GM18511 (cell line): Measurements from ENCODE around the gene TBC1D4.
"Not testable (repeated sequence)": the region's sequence is repeated elsewhere in the genome, so short reads cannot be mapped to it uniquely, and the experiment has no call there.

Experiments
- ATAC-seq: cut with Tn5 transposase; IDR thresholded peaks from one replicate; pipeline ENCODE4 v1.9.1; 2021; ENCODE audit warnings: mild to moderate bottlenecking, moderate library complexity; ENCODE audit not compliant: unreplicated experiment

TBC1D4 gene

DNA sequence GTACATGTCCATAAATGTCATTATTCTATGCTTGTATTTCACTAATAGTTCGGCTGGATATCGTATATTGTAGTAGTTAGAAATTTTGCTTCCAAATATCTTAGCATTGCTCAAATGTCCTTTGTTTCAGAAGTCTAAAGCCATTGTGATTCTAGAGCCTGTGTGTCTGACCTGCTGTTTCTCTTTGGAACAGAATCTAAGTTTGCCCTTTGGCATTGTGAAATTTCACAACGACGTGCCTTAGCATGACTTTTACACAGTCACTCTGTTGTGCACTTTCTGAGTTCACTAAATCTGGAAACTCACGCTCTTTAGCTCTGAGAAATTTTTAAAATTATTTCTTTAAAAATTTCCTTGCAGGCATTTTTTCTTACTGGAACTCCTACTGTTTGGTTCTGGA, 152.2 kb downstream of the TBC1D4 start:
- no peak for ATAC-seq

- no peak for ATAC-seq
Observed at GRCh38 chr13:75329097-75329496, 152.9 kb downstream of the TBC1D4 start.

GRCh38 chr13:75327135-75327510, 154.8 kb downstream of the TBC1D4 start:
- ATAC-seq = peak; percentile 25

DNA sequence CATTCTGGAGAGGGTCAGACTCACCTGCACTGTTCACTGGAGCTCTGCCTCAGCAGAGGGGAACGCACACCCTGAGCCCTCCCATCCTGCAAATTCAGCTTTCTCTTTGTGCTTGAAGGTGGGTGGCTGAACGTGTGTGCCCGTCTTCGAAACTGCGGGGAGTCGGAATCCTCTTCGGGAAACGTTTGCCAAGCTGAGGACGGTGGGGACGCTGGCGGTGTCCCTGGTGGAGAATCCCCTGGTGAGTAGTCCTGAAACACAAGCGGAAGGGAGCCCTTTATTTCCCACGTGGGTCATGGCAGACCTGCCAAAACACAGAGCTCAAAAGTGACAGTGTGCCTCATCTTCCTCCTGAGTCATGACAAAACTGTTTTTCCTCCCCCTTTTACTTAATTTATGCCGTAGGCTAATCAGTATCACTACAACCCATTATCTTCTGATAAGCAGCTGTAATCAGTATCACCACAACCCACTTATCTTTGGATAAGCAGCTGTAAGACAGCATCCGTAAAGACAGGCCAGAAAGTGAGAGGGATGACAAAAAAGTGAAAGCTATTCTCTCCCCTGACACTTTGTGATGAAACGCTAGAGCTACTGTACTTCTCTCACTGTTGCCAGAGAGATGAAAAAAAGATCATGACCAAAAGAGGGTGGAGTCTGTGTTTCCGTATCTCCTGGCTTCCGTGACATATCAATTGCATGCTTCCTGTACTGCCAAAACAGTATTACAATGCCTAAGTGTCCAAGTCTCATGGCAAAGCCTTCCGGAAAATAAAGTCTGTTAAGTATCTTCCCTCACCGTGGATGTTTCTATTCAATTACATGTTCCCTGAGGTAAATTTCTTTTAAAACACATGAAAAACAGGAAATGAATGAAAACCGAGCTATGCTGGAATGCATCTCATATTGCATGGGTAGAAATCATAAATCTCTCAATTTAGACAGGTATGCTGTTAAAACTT, 155.5 kb downstream of the TBC1D4 start:
- ATAC-seq = peak; percentile 94

GRCh38 chr13:75325711-75326110, 156.3 kb downstream of the TBC1D4 start:
- ATAC-seq = no peak

DNA sequence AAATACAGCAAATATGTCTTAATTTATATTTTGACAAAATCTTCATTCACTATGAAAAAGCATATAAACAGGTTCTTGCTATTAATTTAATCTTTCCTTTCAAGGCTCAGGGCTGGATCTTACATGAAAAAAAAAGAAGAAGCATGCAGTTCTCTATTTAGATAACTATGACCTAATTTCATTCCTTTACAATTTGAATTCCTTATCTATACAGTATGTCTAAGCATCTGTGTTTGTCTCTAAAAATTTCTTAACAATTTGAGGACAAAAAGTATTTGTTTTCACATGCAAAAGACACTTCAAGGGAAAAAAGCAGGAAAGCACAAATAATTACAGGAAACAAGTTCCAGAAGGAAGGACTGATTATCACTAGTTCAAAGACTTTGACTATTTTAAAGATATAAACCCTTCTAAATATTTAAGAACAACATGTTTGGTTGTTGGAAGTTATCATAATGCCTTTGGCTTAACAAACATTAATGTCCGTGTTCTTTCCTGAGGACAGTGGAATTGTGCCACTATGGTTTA, 157.5 kb downstream of the TBC1D4 start:
- no peak for ATAC-seq

DNA sequence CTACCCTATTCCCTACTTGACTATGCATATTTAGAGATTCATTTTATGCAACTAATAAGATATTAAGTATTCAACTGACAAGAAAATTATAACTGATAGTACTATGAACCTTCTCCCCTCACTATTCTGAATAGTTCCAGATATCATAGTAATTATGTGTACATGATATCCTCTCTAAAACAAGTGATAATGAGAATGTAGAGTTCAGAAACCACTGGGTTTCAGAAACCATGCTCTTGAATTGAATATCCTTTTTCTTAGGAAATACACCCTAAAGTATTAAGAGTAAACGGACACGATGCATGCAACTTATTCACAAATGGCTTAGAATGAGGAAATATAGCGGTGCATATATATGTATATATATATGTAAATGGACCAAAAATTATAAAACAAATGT, 160.9 kb downstream of the TBC1D4 start:
- no peak for ATAC-seq

DNA sequence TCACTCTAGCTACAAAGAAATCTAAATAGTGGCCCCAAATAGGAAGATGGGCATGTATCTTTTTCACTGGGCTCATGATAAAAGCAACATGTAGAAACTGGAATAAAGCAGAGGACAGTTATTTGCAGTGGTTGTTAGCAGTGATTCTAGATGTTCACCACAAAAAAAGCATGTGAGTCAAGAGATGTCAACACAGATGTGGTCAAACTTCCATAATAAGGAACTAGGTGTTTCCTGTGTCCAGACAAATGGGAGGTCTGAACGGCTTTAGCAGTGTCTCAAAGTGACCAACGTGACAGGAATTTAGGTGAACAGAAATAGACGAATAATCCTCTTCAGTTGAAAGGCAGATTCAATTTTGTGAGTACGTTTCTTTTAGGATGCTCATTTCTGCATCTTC, 162.7 kb downstream of the TBC1D4 start:
- no peak for ATAC-seq

GRCh38 chr13:75318138-75318833, 163.7 kb downstream of the TBC1D4 start:
- ATAC-seq = peak; percentile 54

GRCh38 chr13:75316427-75316826, 165.5 kb downstream of the TBC1D4 start:
- ATAC-seq = no peak

DNA sequence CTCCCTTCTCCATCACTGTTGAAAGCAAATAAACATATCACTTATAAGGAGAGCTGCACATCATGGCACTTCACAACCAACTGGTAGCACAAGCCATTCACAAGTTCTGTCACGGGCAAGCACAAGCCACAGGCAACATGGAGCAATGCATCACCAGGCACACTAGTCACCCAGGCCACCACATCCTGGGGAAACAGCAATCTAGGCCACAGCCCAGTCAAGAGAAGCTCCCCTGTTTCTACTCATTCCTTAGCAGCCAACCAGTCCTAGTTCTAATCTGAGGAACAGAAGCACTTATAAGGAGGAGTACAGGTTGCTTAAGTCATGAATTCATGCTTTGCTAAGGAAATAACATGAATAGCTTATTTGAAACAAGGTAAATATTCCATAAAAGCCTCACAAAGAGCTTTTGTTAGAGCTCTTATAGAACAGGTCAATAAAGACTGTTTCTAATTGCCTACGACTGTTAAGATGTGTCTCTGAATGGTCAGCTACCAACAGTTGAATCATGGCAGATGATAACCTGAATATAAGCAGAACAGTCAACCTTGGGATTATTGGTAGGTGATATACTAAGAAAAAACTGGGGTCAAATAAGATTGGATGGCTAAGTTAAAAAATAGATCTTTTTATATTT, 169.0 kb downstream of the TBC1D4 start:
- ATAC-seq = peak; percentile 64

- peak; percentile 38 for ATAC-seq
Observed at GRCh38 chr13:75309981-75310580, 171.9 kb downstream of the TBC1D4 start.

DNA sequence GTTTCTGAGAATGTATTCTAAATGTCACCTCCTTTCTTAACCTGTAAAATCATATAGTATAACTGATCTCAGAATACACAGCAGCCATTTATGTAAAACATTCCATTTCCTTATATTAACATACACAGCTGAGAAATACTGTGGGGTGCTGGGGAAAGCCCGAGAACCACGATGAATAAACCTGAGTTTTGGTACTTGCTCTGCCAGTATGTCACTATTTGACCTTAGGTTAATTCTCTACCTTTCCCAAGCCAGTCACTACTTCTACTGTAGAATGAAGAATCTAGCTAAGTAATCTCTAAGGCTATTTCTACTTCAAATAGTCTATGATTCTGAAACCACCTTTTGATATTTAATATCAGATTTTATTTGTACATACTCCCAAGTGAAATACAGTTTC, 173.7 kb downstream of the TBC1D4 start:
- no peak for ATAC-seq

- no peak for ATAC-seq
Observed at GRCh38 chr13:75307370-75307949, 174.5 kb downstream of the TBC1D4 start.

GRCh38 chr13:75306967-75307366, 175.0 kb downstream of the TBC1D4 start:
- not testable (repeated sequence) for ATAC-seq

- ATAC-seq = no peak
Observed at GRCh38 chr13:75305059-75305458, 176.9 kb downstream of the TBC1D4 start.

GRCh38 chr13:75303263-75303662, 178.7 kb downstream of the TBC1D4 start:
- no peak for ATAC-seq

DNA sequence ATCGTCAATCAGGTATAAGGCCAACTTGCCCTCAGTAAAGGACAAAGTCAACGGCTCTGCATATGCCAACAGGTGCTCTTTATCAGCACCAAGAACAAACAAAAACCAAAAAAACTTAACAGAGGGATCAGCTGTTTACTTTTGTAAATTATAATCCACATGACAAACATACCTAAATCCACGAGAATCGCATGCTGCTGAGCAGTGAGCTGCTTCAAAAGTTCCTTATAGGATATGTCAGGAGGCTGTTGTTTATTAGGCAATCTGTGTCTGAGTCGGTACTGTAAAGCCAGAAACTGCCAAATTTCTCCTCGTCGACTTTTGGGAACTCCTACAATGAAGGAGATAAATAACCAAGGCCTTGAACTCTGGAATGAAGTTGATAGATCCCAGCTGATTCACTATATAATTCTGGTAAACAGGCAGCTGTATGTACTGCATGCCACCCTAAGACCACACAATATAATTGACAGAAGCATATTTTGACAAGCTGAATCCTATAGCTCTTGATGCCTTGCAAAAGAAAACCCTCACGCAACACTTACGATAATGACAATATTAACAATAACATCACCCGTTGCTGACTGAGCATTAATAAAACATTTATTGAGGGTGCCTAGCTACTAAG, 179.8 kb downstream of the TBC1D4 start:
- no peak for ATAC-seq

GRCh38 chr13:75299913-75300862, 181.8 kb downstream of the TBC1D4 start:
- ATAC-seq = no peak
